Activated CD4-positive, alpha-beta T cell treated with anti-CD3 and anti-CD28 coated beads for 24 hours (primary cell): ENCODE results near the gene ABHD17C.

Experiments used
- DNase-seq, 2 donors: peaks; one replicate each; pipeline ENCODE4 v3.0.0-alpha.2; 2020; ENCODE audit warnings: low read depth in 2 of 2

ABHD17C gene

GRCh38 chr15:80764535-80764934, 69.4 kb downstream of the ABHD17C start:
- no peak for DNase-seq

- DNase-seq, result no peak
These were observed 71.2 kb downstream of the ABHD17C start for GRCh38 chr15:80766275-80766674.

- DNase-seq, result no peak
These were observed 73.0 kb downstream of the ABHD17C start for GRCh38 chr15:80768158-80768557.

GRCh38 chr15:80769153-80769828, 74.2 kb downstream of the ABHD17C start:
- no peak for DNase-seq

- DNase-seq, result no peak
These were observed 75.0 kb downstream of the ABHD17C start for GRCh38 chr15:80769829-80770705.

GRCh38 chr15:80773122-80773551, 78.0 kb downstream of the ABHD17C start:
- DNase-seq, result no peak

- DNase-seq, result no peak
These were observed 78.8 kb downstream of the ABHD17C start for GRCh38 chr15:80773792-80774352.

- no peak for DNase-seq
These were observed 79.4 kb downstream of the ABHD17C start for GRCh38 chr15:80774486-80774885.

GRCh38 chr15:80775338-80775737, 80.2 kb downstream of the ABHD17C start:
- DNase-seq, result no peak

GRCh38 chr15:80776420-80777045, 81.4 kb downstream of the ABHD17C start:
- peak; percentile 50 to 54 for DNase-seq

GRCh38 chr15:80777137-80777536, 82.0 kb downstream of the ABHD17C start:
- no peak for DNase-seq

GRCh38 chr15:80777826-80778620, 82.9 kb downstream of the ABHD17C start:
- no peak for DNase-seq

GRCh38 chr15:80778621-80778963, 83.5 kb downstream of the ABHD17C start:
- no peak for DNase-seq

GRCh38 chr15:80778964-80779657, 84.0 kb downstream of the ABHD17C start, which contains the start of gene CEMIP:
TSS of gene CEMIP (plus strand) at chr15:80779370. CDS start at chr15:80873880, 94,510 bp downstream.
- peak; percentile 26 to 49 for DNase-seq

- DNase-seq, result no peak
These were observed 84.7 kb downstream of the ABHD17C start for GRCh38 chr15:80779658-80780415.

- no peak for DNase-seq
These were observed 85.5 kb downstream of the ABHD17C start for GRCh38 chr15:80780416-80781221.

GRCh38 chr15:80783260-80783659, 88.2 kb downstream of the ABHD17C start:
- no peak for DNase-seq

GRCh38 chr15:80785335-80785734, 90.2 kb downstream of the ABHD17C start:
- DNase-seq, result no peak

- no peak for DNase-seq
These were observed 90.8 kb downstream of the ABHD17C start for GRCh38 chr15:80785811-80786354.
